GM19395 (cell line): ENCODE measurements around the gene BACH1.
"Not testable (repeated sequence)": the region's sequence is repeated elsewhere in the genome, so short reads cannot be mapped to it uniquely, and the experiment has no call there.

Source experiments
- ATAC-seq: cut with Tn5 transposase; IDR thresholded peaks from one replicate; pipeline ENCODE4 v1.9.1; 2021; ENCODE audit warnings: mild to moderate bottlenecking, moderate library complexity; ENCODE audit not compliant: unreplicated experiment

Gene BACH1

DNA sequence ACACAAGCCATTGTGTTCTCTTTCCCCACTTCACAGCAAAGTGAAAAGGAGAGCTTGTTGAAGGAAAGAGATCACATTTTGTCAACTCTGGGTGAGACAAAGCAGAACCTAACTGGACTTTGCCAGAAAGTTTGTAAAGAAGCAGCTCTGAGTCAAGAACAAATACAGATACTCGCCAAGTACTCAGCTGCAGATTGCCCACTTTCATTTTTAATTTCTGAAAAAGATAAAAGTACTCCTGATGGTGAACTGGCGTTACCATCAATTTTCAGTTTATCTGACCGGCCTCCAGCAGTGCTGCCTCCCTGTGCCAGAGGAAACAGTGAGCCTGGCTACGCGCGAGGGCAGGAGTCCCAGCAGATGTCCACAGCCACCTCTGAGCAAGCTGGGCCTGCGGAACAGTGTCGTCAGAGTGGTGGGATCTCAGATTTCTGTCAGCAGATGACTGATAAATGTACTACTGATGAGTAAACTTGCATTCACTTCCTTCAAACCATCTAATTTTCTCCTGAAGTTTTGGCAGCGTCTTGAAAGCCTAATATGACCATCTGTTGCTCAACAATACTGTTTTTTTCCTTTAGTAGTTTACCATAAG is 43.7 kb downstream of the BACH1 start:
- ATAC-seq, result peak; percentile 68

DNA sequence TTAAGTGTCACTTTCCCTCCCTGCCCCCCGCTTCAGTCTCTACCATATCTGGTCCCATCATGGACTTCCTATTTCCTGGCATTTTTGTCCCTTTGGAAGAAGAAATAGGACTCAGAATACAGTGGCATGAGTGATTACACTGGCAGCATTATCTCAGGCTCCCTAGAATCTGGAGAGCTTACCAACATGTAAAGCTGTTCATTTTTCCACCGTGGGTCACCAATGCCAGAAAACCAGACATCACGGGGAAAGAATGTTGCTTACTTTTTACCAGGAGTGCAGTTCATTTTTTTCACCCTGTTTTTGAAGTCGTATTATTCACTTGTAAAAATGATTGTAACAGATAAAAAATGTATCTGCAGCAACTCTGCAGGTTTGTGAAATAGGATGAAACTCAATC is 44.8 kb downstream of the BACH1 start:
- no peak for ATAC-seq

DNA sequence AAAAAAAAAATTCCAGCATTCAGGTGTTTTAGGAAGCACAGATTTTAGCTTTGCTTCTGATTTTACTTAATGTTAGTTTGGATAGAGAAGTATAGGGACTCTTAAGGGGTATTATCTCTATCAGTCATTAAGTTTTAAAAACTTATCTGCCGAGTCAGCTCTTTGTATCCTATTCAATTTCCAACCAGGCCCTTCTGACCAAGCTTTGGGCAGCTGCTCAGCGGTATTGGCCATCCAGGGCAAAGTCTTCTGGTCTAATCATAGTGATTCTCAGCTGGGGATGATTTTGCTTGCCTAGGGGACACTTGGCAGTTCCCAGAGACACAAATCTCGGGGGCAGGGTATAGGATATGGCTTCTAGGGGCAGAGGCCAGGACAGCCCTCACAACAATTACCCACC is 47.6 kb downstream of the BACH1 start:
- no peak for ATAC-seq

DNA sequence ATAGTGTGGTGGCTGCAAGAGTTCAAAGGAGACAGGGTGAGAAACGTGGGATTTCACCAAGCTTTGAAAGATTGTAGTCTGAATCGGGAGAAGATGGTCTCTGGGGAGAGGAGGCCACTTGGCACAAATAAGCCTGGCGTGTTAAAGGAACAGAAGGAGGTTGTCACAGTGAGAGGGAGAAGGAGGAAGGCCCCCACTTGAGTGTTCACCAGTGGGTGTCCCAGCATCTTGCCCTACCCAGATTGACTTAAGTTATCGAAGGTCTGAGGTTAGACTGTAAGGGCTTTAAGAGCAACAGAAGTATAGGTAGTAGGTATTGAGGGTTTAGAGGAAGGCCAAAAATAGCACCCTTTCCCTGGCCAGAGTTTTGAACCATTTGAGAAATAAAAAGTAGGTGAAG is 48.0 kb downstream of the BACH1 start:
- ATAC-seq, result no peak

DNA sequence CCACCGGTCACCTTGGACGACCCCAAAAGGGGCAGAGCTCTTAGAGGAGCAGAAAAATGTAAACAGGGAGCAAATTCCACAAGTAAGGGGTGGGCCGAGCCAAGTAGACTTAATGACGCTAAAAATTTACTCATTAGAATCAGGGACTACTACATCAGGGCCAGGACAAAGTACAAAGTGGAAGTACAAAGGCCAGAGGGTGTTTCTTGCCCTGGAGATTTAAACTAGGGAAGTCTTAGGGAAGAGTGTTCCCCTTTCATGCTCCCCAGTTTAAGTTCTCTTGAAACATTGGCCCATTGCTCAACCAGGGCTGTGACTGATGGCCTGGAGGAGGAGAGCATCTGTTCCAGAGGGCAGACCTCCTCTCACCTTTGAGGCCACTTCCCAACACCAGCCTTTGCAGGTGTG is 48.6 kb downstream of the BACH1 start:
- no peak for ATAC-seq

DNA sequence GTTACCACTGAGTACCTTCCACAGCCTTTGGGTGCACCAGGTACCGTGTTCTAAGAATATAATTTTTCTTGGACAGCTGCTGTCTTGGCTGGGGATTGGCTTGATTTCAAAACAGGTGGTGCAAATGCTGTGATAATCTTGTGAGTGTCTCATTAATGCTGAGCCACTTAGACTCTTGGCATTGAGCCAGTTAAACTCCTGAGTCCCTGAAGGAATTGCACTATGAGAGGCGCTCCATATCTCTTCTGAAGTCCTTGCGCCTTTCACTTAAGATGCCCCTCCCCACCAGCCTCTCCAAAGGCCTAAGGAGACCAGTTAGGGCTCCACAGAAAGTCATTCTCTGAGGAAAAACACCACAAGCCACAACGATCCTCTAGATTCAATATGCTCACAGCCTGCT is 51.0 kb downstream of the BACH1 start:
- ATAC-seq, result no peak

DNA sequence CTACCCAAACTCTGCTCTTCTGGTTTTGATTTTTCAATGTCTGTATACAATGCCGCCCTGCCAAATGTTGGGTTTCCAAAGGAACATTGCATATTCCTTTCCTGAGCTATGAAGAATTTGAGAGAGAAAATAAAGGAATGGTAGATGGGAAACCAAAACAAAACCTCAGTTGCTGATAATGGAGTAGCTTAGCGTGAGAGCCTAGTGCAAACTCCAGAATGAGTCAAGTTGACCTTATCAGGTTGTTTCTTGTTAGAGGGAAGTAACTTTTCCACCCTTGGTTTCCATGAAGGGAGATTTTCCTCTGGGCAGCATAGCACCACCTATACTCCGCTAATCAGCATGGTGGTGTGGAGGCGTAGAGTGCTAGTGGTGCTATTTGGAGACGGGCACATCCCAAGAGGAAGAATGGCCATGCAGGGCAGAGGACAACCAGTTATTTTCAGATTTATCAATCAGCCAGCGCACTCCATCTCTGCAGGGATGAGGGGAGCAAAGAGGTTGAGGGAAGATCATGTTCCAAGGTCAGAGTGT is 51.6 kb downstream of the BACH1 start:
- ATAC-seq, result no peak

DNA sequence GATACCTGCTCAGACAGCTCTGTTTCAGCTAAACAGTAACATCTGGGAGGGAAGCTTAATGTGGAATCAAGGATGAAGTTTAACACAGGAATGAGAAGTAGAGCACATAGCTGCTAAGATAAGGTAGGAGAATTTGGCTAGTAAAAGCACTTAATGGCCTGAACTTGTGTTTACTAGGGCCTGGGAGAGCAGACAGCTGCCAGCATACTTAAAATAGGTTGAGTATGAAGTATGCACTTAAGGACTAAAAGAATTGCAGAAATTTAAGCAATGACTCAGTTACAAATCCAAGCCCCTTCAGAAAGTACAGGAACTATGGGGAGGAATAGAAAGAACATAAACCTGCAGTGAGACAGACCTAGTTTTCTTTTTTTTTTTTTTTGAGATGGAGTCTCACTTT is 53.0 kb downstream of the BACH1 start:
- ATAC-seq, result no peak

DNA sequence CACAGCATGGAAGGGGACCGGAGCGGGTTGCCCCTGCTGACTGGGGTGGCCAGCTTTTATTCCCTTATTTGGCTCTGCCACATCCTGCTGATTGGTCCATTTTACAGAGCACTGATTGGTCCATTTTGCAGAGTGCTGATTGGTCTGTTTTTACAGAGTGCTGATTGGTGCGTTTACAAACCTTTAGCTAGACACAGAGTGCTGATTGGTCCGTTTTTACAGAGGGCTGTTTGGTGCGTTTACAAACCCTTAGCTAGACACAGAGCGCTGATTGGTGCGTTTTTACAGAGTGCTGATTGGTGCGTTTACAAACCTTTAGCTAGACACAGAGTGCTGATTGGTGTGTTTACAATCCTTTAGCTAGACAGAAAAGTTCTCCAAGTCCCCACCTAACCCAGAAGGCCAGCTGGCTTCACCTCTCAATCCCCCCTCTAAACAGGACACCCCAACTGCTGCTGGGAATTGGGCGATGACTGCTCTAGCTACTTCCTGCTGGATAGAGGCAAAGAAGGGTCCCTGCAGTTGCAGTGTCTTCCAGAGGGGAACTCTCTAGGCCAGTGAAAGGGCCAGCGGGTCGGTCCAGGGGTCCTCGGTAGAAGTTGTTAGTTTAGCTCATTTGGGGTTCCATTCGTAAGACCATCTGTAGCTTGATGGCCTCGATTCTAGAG is 56.5 kb downstream of the BACH1 start:
- not testable (repeated sequence) for ATAC-seq

DNA sequence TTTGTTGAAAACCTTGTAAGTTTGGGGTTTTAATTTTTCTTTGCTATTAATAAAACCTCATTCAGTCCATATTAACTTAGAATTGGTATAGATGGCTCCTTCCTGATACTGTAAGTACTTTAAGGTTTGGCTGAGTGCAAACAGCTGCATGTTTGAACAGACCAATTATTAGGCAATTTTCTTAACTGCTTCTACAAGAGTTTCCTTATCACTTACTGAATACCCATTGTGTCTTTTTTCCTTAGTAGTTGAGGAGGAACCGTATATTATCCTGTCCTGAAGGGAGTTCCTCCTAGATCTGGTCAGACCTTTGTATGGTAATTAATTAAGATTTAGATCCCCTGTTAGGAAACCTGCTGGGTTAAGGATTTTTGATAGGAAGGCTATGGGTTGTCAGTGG is 57.6 kb downstream of the BACH1 start:
- ATAC-seq, result not testable (repeated sequence)

DNA sequence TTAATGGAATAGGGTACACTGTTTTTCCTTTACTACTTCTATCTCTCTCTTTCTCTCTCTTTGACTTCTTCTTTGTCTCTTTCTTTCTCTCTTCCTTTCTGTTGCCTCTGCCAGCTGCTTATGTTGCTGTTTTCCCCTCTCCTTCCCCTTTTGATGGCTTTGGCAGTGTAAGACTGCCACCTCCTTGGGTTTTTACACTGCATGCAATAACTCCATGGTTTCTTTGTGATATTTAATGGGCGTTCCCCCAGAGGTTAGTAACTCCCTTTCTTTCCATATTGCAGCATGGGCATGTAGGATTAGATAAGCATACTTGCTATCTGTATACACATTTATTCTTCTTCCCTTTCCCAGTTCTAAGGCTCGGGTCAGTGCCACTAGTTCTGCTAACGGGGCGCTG is 58.1 kb downstream of the BACH1 start:
- not testable (repeated sequence) for ATAC-seq

DNA sequence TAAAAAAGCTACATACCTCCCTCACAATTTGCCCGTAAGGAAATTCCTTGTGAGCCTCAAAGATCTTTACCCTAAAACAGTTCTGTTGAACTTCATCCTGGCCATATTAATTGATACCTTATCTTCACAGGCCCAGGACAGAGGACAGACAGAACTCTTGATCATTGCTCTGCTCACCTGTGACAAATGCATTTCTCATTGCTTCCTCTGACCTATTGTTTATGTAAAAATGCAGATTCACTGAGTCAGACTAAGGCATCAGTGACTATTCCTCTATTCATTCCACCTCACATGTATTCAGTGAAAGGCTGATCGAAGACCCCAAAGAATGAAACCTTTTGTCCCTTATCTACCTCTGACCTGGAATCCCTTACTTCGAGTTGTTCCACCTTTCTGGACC is 61.0 kb downstream of the BACH1 start:
- no peak for ATAC-seq

DNA sequence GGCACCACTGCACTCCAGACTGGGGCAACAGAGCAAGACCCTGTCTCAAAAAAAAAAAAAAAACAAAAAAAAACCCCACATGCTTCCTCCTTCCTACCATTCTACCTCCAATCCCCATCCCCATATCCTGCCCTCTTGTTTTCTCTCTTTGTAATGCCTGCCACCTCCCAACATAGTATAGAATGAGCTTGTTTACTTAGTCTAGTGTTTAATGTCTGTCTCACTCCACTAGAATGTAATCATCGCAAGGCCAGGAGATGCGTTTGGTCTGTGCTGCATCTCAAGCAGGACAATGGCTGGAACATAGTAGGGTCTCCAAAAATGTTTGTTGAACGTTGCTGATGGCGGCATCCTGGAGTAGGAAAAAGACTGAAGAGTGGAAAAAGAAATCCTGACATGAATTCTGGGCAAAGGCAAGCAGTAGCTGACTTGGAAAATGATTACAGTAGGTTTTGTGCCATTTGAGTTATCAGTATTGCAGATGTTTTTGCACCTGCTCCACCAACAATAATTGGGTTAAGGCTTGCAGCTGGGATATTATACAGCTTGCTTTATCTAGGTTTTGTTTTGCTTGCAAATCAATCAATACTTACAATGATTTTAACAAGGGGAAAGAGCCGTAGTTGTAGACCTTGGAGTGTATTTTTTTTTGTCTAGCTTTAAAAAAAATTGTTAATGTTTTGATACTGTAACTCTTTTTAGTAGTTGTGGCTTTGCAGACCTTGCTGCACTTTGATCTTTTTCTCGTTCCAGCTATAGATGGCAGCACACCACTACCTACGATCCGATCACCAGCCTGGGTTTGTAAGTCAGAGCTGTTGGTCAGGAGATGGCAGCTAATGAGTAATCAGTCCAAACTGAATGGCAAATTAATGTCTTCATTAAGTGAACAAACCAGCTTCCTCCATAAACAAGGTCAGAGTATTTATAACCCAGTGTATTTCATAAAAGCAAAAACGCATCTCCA is 62.4 kb downstream of the BACH1 start:
- no peak for ATAC-seq

DNA sequence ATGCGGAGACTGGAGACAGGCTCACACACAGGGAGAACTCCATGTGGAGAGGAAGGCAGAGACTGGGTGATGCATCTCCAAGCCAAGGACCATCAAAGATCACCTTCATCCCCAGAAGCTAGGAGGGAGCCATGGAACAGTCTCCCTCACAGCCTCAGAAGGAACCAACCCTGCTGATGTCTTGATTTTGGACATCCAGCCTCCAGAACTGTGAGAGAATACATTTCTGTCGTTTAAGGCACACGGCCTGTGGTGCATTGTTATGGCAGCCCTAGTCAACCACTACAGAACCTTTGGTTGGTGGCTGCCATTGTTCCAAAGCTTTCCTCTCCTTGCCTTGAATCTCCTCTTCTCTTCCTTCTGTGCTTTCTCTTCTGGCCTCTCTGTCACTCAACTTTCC is 64.0 kb downstream of the BACH1 start:
- ATAC-seq, result no peak

DNA sequence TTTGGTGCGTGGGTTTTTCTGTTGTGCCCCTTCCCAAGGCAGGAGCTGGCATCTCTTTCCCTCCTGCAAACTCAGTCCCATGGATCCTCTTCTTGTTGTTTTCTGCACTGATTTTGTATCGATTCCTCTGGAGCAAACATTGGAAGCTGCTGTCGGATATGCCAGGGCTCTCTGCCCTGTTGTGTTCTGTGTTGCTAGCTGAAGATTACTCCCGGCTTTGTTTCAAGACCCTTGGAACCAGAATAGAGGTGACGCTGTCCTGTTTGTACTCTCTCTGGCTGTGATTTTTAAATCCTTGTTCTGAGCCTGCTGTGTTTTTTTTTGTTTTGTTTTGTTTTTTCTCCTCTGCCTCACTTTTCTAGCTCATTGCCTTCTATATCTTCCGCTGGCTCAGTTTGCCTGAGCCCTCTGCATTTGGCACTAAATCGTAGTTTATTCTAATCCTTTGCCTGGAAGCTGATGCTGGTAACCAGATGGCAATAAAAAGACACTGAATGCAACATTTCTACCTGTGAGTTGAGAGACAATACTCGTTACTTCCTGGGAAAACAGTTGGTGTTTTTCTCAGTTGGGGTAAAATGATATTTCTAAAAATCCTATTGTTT is 67.0 kb downstream of the BACH1 start:
- ATAC-seq, result no peak

DNA sequence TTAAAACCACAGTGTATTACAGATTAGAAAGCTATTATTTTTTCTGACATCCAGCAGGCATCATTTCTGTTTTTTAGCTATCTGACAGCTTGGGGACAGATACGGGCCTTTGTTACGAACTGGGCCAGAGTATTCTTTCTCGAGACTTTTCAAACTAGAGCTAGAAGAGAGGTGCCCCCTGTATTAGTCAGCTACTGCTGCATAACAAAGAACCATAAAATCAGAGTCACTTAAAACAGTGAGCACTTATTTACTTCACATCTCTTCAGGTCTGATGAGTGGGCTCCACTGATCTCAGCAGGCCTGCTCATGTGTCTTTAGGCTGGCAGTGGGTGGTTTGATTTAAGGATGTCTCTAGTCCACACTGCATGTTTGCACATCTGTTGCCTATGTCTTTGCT is 67.8 kb downstream of the BACH1 start:
- no peak for ATAC-seq

DNA sequence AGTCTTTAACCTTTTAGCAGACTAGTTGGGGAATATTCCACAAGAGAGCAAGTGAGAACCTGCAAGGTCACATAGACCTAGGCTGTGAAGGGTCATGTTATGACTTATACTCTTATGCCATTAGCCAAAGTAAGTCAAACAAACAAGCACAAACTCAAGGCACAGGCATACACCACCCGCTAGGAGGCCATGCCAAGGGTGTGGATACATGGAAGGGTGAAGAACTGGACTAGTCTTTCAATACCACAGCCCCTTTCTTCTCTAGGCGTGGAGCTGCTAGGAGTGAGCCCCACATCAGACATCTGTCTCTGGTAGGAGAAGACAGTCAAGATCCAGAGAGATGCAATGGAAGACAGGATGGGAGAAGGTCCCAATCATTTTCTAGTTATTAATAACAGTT is 68.6 kb downstream of the BACH1 start:
- no peak for ATAC-seq

DNA sequence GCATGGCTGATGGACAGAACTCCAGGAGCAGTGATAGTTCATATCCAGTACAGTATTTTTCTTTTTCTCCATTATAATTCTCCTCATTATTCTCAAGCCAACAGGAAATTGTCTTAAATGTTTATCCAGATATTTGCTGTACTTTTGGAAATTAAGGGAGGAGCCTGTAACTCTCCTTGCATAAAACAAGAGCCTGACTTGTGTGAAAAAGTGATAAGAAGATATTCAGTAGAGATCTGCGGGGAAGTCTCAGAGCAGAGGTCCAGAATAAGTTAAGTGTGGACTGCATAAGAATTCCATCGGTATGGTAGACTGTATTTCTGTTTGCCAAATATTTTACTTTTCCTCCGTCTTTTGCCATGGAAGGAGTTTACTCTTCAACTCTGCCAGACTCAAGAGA is 70.2 kb downstream of the BACH1 start:
- ATAC-seq, result no peak

DNA sequence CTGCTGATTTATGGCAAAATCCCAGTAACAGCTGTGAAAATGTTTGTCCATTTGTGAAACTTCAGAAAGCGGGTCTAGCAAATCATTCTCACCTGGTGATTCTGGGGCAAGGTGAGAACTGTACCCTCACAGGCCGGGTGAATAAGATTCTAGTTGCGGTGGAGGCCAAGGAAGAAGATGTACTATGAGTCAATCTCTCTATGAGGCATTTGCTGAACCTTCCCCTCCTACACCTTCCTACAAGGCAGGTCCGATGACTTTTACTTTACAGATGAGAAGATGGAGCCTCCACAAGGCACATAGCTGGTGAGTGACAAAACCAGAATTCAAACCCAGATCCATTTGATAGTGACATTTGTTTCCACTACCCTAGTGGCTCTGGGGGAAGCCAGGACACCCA is 72.7 kb downstream of the BACH1 start:
- no peak for ATAC-seq

DNA sequence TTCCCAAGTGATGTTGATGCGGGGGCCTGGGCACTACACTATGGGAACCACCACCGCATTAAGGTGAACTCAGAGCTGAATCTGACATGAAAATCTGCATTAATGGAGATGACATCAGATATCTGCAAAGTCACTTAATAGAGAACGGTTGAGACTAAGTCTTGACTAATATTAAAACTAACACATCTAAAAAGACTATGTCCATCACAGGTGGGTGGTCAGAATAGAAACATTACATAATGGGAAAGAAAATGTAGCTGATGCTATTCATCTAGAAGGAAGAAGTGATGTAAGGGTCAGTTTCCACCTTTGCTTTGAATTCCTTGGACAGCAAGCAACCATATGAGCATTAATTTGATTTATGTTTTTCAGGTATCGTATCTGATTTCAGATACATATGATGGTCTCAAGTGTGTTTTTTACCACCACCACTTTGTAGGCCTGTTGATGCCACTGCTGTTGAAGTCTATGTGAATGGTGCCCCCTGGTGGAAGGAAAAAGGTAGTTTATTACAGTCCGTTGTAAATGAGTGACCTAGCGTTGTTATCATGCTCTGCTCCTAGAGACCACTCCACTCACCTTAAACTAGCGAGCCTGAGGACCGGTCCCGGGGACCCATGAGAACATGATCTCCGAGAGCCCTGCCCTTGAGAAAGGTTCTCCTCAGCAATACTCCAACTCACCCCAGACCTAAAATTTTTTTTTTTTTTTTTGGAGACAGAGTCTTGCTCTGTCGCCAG is 73.5 kb downstream of the BACH1 start:
- peak; percentile 89 for ATAC-seq

DNA sequence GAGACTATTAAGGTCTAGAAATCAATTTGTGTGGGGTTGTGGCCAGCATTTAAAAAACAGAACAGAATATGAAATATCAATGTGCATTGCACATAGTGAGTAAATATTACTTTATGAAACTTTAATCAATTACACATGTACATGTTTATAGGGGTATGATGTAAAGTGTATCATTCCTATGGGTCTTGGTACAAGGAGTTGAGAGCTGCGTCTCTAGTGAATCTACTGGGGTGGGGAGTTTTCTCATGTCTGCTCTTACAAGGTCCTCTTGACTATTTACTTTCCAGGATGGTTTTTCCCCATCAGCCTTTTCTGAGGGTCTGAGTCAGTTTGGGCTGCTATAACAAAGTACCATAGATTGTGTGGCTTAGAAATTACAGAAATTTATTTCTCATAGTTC is 75.8 kb downstream of the BACH1 start:
- no peak for ATAC-seq
